ENCODE measurements around the gene CAMTA2. TPM values are rescaled to one million over a fixed set of nuclear protein-coding genes. Genes with fewer than 3 reads are reported as not detected.

CAMTA2 gene
- total and polyA plus RNA-seq, 3 experiments from 2014 or later = 19.6 to 90.6 (median 85.6) TPM

DNA sequence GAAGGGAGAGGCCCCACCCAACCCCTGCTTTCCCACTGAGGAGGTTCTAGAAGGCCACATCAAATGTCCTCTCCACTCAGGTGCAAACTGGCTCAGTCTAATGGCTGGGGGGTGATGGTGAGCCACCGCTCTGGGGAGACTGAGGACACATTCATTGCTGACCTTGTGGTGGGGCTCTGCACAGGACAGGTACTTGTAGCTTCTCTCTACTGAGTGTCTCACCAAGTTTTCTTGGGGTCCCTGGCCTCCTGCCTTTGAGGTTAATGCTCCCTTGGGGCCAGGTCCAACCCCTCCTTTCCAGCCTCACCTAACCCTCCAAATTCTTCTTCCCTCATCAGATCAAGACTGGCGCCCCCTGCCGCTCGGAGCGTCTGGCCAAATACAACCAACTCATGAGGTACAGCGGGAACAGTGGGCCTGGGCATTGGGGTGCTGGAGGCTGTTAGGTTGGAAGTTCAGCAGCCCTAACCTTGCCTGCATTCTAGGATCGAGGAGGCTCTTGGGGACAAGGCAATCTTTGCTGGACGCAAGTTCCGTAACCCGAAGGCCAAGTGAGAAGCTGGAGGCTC, 30.9 kb downstream of the CAMTA2 start:
- H3K4me3 Mint-ChIP-seq = peak overlapping the region in 1 of 7 donors; percentile 56
- DNase-seq = peak in 2 of 5 donors; percentile 25 to 65
- H3K36me3 ChIP-seq (ENCODE audit: insufficient read depth, low read length) = peaks cover 3% of the 10 kb centered on the region
- ChIA-PET POLR2A (interaction anchor here (0.6 to 11.7 kb wide), 2 partner anchors 10 to 64 kb away, joined by 3 to 187 read pairs; partner anchors contain the start of gene SPAG7), CTCF (interaction anchor here (1.2 to 3.0 kb wide), 3 partner anchors 10 to 167 kb away, joined by 3 to 11 read pairs (median 8); partner anchors contain the start of gene SPAG7)
- H3K27me3 Mint-ChIP-seq = no peaks in the 10 kb centered on the region
- H3K4me1 ChIP-seq (ENCODE audit: insufficient read depth, low read length) = no peaks in the 10 kb centered on the region
- no peak overlapping the region for H3K27ac ChIP-seq (ENCODE audit: low read depth, low read length)
- peaks cover 0 to 8% (median 6%) of the 10 kb centered on the region in 3 donors for H3K4me1 Mint-ChIP-seq
- peaks cover 0 to 27% (median 5%) of the 10 kb centered on the region in 3 donors for H3K36me3 Mint-ChIP-seq
- no peaks in the 10 kb centered on the region for H3K9me3 ChIP-seq (ENCODE audit: low read length)
- no peak overlapping the region for H3K4me3 ChIP-seq (ENCODE audit: low read length)
- H3K27ac Mint-ChIP-seq = peak overlapping the region in 2 of 8 donors; percentile 57 to 69
- peaks cover 0 to 2% (median 0%) of the 10 kb centered on the region in 5 donors for H3K9me3 Mint-ChIP-seq
- H3K27me3 ChIP-seq (ENCODE audit: insufficient read depth, low read length, poor library complexity, severe bottlenecking) = no peaks in the 10 kb centered on the region

DNA sequence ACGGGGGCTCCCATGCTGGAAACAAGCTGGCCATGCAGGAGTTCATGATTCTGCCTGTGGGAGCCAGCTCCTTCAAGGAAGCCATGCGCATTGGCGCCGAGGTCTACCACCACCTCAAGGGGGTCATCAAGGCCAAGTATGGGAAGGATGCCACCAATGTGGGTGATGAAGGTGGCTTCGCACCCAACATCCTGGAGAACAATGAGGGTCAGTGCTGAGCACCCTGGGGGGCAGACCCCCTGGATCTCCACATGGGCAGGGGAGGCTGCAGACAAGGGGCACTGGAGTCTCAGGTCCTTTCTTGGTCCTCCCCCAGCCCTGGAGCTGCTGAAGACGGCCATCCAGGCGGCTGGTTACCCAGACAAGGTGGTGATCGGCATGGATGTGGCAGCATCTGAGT, 32.4 kb downstream of the CAMTA2 start:
- Histone ChIP-seq H3K27me3 (ENCODE audit: insufficient read depth, low read length, poor library complexity, severe bottlenecking) (no peaks in the 10 kb centered on the region), H3K9me3 (ENCODE audit: low read length) (no peaks in the 10 kb centered on the region), H3K36me3 (ENCODE audit: insufficient read depth, low read length) (peaks cover 3% of the 10 kb centered on the region), H3K27ac (ENCODE audit: low read depth, low read length) (no peak overlapping the region), H3K4me3 (ENCODE audit: low read length) (no peak overlapping the region), H3K4me1 (ENCODE audit: insufficient read depth, low read length) (peaks cover 8% of the 10 kb centered on the region)
- Mint-ChIP-seq H3K27me3 (no peaks in the 10 kb centered on the region), H3K4me1 (peaks cover 13 to 20% (median 13%) of the 10 kb centered on the region in 3 donors), H3K9me3 (no peaks in the 10 kb centered on the region), H3K4me3 (no peak overlapping the region), H3K27ac (no peak overlapping the region), H3K36me3 (peaks cover 0 to 19% (median 0%) of the 10 kb centered on the region in 3 donors)
- DNase-seq = no peak
- CTCF ChIA-PET = interaction anchor here (0.9 to 2.5 kb wide), 4 partner anchors 9 to 52 kb away, joined by 3 to 11 read pairs (median 4); partner anchors contain the start of genes CHRNE and SPAG7
- POLR2A ChIA-PET = interaction anchor here (11.7 kb wide), 1 partner anchor 12 kb away, joined by 187 read pairs; the partner anchor contains the start of gene SPAG7

DNA sequence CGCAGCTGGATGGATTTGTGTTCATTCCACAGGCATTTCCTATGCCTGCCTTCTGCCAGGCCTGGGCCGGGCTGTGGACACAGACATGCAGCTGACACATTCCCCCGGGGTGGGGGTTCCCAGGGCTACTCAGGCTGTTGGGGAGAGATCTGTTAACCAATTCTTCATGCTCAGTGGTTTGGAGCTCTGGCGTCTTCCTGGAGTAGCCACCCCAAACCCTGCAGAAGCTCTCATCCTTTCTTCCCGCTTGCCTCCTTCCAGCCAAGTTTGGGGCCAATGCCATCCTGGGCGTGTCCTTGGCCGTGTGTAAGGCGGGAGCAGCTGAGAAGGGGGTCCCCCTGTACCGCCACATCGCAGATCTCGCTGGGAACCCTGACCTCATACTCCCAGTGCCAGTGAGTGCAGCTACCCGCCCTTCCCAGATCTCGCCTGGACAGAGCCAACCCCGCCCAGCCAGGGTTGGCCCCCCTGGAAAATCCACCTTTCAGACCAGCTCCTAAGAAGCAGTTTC, 34.0 kb downstream of the CAMTA2 start:
- no peak for DNase-seq
- Histone ChIP-seq H3K27ac (ENCODE audit: low read depth, low read length) (no peak overlapping the region), H3K27me3 (ENCODE audit: insufficient read depth, low read length, poor library complexity, severe bottlenecking) (no peaks in the 10 kb centered on the region), H3K36me3 (ENCODE audit: insufficient read depth, low read length) (no peaks in the 10 kb centered on the region), H3K4me3 (ENCODE audit: low read length) (no peak overlapping the region), H3K9me3 (ENCODE audit: low read length) (no peaks in the 10 kb centered on the region), H3K4me1 (ENCODE audit: insufficient read depth, low read length) (peaks cover 8% of the 10 kb centered on the region)
- ChIA-PET POLR2A (interaction anchor here (0.6 to 11.7 kb wide), 2 partner anchors 13 to 230 kb away, joined by 3 to 187 read pairs; partner anchors contain the start of gene SPAG7), CTCF (interaction anchor here (1.0 to 1.8 kb wide), 4 partner anchors 8 to 34 kb away, joined by 3 to 5 read pairs (median 4); partner anchors contain the start of genes CAMTA2 and SPAG7)
- Mint-ChIP-seq H3K36me3 (peaks cover 0 to 7% (median 0%) of the 10 kb centered on the region in 3 donors), H3K27ac (peak overlapping the region in 2 of 8 donors; percentile 43 to 51), H3K27me3 (peaks cover 0 to 1% of the 10 kb centered on the region in 2 donors), H3K4me3 (peak overlapping the region in 1 of 7 donors; percentile 45), H3K4me1 (peaks cover 13 to 23% (median 16%) of the 10 kb centered on the region in 3 donors), H3K9me3 (no peaks in the 10 kb centered on the region)

DNA sequence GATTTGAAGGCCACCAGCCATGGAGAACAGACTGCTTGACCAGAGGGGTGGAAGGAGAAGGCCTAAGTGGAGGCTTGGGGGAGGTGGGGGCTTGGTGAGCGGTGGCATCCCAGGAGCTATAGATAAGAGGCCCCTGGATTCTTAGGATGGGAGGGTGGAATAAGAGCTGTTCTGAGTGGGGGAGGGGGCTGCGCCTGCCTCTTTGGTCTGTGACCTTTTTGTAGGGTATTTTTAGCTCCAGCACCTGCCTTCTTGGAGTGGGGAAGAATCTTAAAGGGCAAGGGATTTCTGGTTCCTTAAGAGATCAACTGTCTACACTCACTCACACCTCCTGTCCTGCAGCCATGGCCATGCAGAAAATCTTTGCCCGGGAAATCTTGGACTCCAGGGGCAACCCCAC, 36.0 kb downstream of the CAMTA2 start:
- peaks cover 0 to 13% (median 2%) of the 10 kb centered on the region in 3 donors for H3K36me3 Mint-ChIP-seq
- H3K4me1 Mint-ChIP-seq = peaks cover 15 to 26% (median 23%) of the 10 kb centered on the region in 3 donors
- Histone ChIP-seq H3K4me3 (ENCODE audit: low read length) (no peak overlapping the region), H3K27me3 (ENCODE audit: insufficient read depth, low read length, poor library complexity, severe bottlenecking) (no peaks in the 10 kb centered on the region), H3K4me1 (ENCODE audit: insufficient read depth, low read length) (peaks cover 11% of the 10 kb centered on the region), H3K9me3 (ENCODE audit: low read length) (no peaks in the 10 kb centered on the region), H3K36me3 (ENCODE audit: insufficient read depth, low read length) (peaks cover 5% of the 10 kb centered on the region), H3K27ac (ENCODE audit: low read depth, low read length) (peak overlapping the region; percentile 86)
- H3K4me3 Mint-ChIP-seq = peak overlapping the region in 6 of 7 donors; percentile 43 to 90 (median 53)
- CTCF ChIA-PET = interaction anchor here (1.1 to 4.8 kb wide), 4 partner anchors 11 to 68 kb away, joined by 4 to 30 read pairs (median 5); partner anchors contain the start of genes RNF167, SLC25A11 and SPAG7
- H3K27ac Mint-ChIP-seq = peak overlapping the region in 5 of 8 donors; percentile 55 to 96 (median 84)
- POLR2A ChIA-PET = interaction anchor here (1.3 to 11.7 kb wide), 4 partner anchors 9 to 17 kb away, joined by 3 to 187 read pairs (median 6); partner anchors contain the start of genes RNF167, SLC25A11 and SPAG7
- DNase-seq = no peak
- H3K9me3 Mint-ChIP-seq = no peaks in the 10 kb centered on the region
- peaks cover 0 to 4% of the 10 kb centered on the region in 2 donors for H3K27me3 Mint-ChIP-seq

DNA sequence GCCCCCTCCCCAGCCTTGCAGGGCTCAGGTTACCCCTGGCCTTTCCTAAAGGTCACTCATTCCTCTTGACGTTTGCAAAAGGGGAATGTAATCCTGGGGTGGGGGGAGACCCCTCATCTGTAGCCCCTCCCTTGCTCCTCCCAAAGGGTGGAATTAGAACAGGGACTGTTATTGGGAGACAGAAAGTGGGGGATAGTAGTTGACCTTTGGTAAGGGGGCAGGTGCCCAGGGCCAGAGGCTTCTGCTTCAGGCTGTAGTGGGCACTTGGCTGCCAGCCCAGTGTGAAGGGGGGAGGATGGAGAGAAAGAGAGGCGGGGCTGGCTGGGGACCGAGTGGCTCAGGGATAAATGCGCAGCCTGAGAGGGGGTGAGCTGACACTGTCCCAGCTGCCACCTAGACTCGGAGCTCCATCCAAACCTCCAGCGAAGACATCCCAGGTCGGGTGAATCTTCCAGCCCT, 36.7 kb downstream of the CAMTA2 start, which contains the start of gene ENO3:
ENO3 (plus strand) TSS at position 374 of the 459 bp plus-strand sequence. CDS start 711 bp downstream, outside the sequence.
- Histone ChIP-seq H3K4me3 (ENCODE audit: low read length) (peak within 1 kb of the TSS; percentile 49), H3K4me1 (ENCODE audit: insufficient read depth, low read length) (peaks cover 18% of the 10 kb centered on the region), H3K9me3 (ENCODE audit: low read length) (no peaks in the 10 kb centered on the region), H3K27ac (ENCODE audit: low read depth, low read length) (peak within 1 kb of the TSS; percentile 86), H3K36me3 (ENCODE audit: insufficient read depth, low read length) (peaks cover 10% of the 10 kb centered on the region), H3K27me3 (ENCODE audit: insufficient read depth, low read length, poor library complexity, severe bottlenecking) (no peaks in the 10 kb centered on the region)
- Mint-ChIP-seq H3K9me3 (no peaks in the 10 kb centered on the region), H3K27ac (peak within 1 kb of the TSS; percentile 79 to 97 (median 90)), H3K27me3 (peaks cover 0 to 4% of the 10 kb centered on the region in 2 donors), H3K4me3 (peak within 1 kb of the TSS; percentile 78 to 90 (median 82)), H3K4me1 (peaks cover 19 to 30% (median 28%) of the 10 kb centered on the region in 3 donors), H3K36me3 (peaks cover 0 to 19% (median 6%) of the 10 kb centered on the region in 3 donors)
- CTCF ChIA-PET = interaction anchor here (0.8 to 4.8 kb wide), 6 partner anchors 11 to 111 kb away, joined by 3 to 30 read pairs (median 4); partner anchors contain the start of genes RNF167, SLC25A11 and SPAG7
- no peak for DNase-seq
- POLR2A ChIA-PET = interaction anchor here (0.5 to 11.7 kb wide), 6 partner anchors 9 to 21 kb away, joined by 3 to 187 read pairs (median 6); partner anchors contain the start of genes RNF167, SLC25A11 and SPAG7

DNA sequence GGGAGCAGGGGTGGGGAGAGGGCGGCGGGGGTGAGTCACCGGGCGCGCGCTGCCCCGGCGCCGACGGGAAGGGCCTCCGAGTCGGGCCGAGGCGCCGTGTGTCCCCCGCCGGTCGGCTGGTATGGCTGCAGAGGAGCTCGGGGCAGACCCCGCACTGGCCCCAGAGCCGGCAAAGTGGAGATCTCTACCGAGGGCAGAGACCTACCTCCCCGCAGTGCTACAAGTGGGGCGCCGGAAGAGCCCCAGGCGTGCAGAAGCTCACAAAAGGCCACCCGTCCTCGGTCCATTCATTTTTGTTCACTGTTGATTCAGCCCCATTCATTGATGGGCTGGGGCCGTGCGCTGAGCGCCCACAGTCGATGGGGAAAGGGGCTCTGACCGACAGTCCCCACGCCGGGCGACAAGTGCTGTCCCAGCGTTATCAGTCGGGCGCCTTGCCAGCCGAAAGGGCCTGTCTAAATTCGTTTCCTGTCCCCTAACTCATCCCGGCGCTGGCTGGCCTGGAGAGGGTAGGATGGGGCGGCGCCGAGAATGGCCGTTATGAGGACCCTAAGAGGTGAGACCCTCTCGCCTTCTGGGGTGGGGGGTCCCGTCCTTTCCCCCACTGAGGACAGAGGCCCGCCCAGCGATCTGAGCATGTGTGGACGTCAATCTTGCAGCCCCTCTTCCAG, 37.3 kb downstream of the CAMTA2 start:
- POLR2A ChIA-PET = interaction anchor here (1.4 to 11.7 kb wide), 4 partner anchors 8 to 47 kb away, joined by 3 to 187 read pairs (median 34); partner anchors contain the start of genes INCA1, KIF1C, RNF167 and SLC25A11
- peak overlapping the region; percentile 49 for H3K4me3 ChIP-seq (ENCODE audit: low read length)
- DNase-seq = peak in 2 of 5 donors; percentile 23 to 37

More for the DNA sequence above, 37.3 kb downstream of the CAMTA2 start:
- H3K9me3 Mint-ChIP-seq = no peaks in the 10 kb centered on the region
- peak overlapping the region; percentile 86 for H3K27ac ChIP-seq (ENCODE audit: low read depth, low read length)
- H3K27ac Mint-ChIP-seq = peak overlapping the region; percentile 79 to 97 (median 90)
- peaks cover 16% of the 10 kb centered on the region for H3K36me3 ChIP-seq (ENCODE audit: insufficient read depth, low read length)
- peaks cover 24% of the 10 kb centered on the region for H3K4me1 ChIP-seq (ENCODE audit: insufficient read depth, low read length)
- H3K9me3 ChIP-seq (ENCODE audit: low read length) = no peaks in the 10 kb centered on the region
- no peaks in the 10 kb centered on the region for H3K27me3 ChIP-seq (ENCODE audit: insufficient read depth, low read length, poor library complexity, severe bottlenecking)
- H3K27me3 Mint-ChIP-seq = peaks cover 0 to 5% of the 10 kb centered on the region in 2 donors
- CTCF ChIA-PET = interaction anchor here (0.7 to 4.8 kb wide), 5 partner anchors 17 to 112 kb away, joined by 3 to 30 read pairs (median 3); partner anchors contain the start of genes CHRNE and SPAG7
- peak overlapping the region; percentile 78 to 90 (median 82) for H3K4me3 Mint-ChIP-seq
- H3K36me3 Mint-ChIP-seq = peaks cover 5 to 25% (median 10%) of the 10 kb centered on the region in 3 donors
- H3K4me1 Mint-ChIP-seq = peaks cover 25 to 35% (median 33%) of the 10 kb centered on the region in 3 donors

Data from CD8-positive, alpha-beta memory T cell (primary cell).